ENCODE measurements around the gene CTCF.

Gene CTCF

DNA sequence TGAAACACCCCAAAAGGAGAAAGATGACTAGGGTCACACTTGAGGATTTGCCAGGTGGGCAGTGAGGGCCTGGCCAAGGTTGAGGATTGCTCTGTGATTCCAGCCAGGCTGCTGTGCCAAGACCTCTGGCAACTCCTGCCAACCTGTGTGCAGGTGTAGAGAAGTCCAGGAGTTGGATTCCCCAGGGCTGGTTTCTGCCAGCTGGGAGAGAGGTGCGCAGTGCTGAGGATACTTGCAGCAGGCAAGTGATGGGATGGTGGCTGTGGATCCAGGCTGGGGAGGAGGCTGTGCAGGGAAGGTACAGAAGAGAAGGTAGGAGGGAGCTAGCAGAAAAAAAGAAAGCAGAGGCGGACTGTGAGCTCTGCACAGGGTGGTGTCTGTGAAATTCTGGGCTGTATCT is 27.1 kb upstream of the CTCF start:
- no peak for DNase-seq (ENCODE audit: low read depth in 2 of 2)

- no peak for DNase-seq (ENCODE audit: low read depth in 2 of 2)
Measured at GRCh38 chr16:67537270-67537635, 25.1 kb upstream of the CTCF start.

DNA sequence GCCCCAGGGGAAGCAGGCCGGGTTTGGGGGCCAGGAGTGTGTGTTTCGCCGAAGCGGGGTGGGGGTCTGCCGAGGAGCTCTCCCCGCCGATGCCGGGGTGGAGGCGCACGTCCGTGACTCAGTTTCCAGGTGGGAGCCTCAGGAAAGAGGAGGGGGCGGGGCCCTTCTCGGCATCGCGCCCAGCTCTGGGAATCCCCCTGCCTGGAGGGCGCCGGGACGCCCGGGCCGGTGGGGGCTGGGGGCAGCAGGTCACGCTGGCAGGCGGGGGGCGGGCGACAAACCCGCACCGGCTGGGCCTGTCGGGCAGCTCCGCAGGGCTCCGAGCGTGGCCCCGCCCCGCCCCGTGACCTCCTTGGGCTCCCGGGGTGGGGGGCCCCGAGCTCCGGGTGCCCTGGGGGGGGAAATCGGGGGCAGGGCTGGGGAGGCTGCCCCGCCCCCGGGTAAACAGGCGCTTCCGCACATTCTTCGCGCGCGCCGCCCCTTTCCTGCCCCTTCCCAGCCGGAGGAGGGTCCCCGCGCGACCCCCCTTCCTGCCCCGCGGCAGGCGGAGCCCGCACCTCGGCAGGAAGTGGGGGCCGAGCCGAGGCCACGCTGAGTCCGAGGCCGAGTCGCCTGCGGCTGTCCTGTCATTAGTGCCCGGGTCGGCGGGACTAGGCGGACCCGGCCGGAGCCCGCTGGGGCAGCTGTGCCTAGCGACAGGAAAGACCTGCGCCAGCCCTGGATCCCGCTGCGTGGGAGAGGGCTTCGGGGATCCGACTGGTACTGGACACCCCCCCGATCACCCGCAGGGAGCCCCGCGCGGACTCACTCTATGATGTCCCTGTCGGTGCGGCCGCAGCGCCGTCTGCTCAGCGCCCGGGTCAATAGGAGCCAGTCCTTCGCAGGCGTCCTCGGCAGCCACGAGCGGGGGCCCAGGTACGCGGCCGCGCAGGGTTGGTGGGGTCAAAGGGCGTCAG is 24.4 kb upstream of the CTCF start:
- peak; percentile 33 to 47 for DNase-seq (ENCODE audit: low read depth in 2 of 2)

DNA sequence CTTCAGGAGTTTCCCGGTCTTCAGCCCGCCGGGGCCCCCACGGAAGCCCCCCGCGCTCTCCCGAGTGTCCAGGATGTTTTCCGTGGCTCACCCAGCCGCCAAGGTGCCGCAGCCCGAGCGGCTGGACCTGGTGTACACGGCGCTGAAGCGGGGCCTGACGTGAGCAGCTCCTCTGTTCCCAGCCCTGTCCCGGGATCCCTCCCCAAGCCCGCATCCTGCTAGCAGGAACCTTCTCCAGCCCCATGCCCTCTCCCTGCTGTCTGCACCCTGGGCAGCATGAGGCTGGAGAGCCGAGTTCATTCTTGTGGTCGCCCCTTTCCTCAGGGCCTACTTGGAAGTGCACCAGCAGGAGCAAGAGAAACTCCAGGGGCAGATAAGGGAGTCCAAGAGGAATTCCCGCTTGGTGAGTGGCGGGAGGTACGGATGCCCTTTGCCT is 23.6 kb upstream of the CTCF start:
- no peak for DNase-seq (ENCODE audit: low read depth in 2 of 2)

DNA sequence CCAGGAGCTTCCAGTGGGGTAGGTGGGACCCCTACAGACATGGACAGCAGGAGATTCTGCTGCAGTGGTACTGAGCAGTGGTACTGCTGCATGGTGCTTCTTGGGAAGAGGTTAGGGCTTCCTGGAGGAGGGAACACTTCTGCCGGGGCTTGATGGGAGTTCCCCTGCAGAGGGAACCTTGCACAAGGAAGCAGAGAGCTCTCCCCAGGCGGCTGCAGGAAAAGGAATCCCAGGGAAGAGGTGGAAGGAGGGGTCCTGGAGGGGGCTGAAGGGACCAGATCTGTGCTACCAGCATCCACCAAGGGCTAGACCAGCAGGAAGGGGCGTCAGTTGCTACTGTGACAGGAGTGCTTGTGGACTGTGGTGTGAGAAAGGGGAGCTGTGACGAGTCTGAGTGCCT is 23.1 kb upstream of the CTCF start:
- no peak for DNase-seq (ENCODE audit: low read depth in 2 of 2)

DNA sequence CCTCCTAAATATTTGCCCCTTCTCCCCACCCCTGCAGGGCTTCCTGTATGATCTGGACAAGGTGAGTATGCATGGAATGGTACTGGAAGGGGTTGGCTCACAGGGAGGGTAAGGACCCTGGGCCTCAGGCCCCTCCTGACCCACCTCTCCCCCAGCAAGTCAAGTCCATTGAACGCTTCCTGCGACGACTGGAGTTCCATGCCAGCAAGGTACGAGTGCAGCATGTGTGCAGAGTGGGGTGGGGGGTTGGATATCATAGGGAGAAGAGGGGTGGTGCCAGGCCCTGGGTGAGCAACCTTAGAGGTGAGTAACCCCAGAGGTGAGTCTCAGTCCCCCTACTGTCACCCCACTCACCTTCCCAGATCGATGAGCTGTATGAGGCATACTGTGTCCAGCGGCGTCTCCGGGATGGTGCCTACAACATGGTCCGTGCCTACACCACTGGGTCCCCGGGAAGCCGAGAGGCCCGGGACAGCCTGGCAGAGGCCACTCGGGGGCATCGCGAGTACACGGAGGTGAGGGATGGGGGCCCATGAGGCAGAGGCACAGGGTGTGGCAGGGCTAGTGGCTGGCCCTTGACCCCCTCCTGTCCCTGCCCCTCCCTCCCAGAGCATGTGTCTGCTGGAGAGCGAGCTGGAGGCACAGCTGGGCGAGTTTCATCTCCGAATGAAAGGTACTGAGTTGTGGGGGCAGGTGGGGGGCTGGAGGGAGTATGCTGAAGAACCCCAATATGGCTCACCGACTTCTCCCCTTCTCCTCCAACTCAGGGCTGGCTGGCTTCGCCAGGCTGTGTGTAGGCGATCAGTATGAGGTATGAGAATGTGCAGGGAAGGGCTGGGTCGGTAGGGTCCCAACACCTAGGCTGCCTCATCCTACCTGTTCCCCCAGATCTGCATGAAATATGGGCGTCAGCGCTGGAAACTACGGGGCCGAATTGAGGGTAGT is 22.4 kb upstream of the CTCF start:
- no peak for DNase-seq (ENCODE audit: low read depth in 2 of 2)

- no peak for DNase-seq (ENCODE audit: low read depth in 2 of 2)
Measured at GRCh38 chr16:67540756-67541155, 21.6 kb upstream of the CTCF start.

DNA sequence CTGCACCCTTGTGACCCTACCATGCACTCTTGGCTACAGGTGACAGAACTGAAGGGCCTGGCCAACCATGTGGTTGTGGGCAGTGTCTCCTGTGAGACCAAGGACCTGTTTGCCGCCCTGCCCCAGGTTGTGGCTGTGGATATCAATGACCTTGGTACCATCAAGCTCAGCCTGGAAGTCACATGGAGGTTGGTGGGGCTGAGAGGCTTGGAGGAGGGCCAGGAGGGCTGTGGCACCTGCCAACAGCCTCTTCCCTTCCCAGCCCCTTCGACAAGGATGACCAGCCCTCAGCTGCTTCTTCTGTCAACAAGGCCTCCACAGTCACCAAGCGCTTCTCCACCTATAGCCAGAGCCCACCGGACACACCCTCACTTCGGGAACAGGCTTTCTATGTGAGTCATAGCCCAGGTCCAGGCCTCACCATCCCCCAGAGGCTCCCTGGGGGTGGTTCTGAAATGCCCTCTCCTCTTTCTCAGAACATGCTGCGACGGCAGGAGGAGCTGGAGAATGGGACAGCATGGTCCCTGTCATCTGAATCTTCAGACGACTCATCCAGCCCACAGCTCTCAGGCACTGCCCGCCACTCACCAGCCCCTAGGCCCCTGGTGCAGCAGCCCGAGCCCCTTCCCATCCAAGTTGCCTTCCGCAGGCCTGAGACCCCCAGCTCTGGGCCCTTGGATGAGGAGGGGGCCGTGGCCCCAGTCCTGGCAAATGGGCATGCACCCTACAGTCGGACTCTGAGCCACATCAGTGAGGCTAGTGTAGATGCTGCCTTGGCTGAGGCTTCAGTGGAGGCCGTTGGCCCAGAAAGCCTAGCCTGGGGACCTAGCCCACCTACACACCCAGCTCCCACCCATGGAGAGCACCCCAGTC is 20.7 kb upstream of the CTCF start:
- no peak for DNase-seq (ENCODE audit: low read depth in 2 of 2)

GRCh38 chr16:67542464-67542863 is 19.9 kb upstream of the CTCF start:
- peak; percentile 35 to 59 for DNase-seq (ENCODE audit: low read depth in 2 of 2)

DNA sequence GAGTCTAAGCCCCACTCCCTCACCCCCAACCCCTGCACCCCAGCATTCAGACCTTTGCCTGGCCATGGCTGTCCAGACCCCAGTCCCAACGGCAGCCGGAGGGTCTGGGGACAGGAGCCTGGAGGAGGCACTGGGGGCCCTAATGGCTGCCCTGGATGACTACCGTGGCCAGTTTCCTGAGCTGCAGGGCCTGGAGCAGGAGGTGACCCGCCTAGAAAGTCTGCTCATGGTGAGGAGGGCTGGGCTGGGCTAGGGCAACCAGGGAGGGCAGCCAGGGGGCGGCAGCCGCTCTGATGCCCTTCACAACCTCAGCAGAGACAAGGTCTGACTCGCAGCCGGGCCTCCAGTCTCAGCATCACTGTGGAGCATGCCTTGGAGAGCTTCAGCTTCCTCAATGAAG is 19.3 kb upstream of the CTCF start:
- DNase-seq (ENCODE audit: low read depth in 2 of 2), result no peak

GRCh38 chr16:67543582-67543981 is 18.7 kb upstream of the CTCF start:
- no peak for DNase-seq (ENCODE audit: low read depth in 2 of 2)

DNA sequence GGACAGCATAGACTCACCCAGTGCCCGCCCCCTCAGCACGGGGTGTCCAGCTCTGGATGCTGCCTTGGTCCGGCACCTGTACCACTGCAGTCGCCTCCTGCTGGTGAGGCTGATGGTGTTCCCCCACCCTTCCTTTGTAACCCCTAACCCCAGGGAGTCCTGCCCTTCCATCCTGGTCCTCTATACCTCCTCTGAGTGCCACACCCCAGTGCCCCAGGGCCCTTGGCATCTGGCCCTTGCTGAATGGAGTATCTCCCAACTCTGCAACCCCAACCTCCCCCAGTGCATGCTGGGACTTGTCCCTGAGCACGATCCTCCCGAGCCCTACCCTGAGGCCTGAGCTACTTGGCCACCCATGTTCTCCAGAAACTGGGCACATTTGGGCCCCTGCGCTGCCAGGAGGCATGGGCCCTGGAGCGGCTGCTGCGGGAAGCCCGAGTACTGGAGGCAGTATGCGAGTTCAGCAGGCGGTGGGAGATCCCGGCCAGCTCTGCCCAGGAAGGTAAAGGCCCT is 17.9 kb upstream of the CTCF start:
- DNase-seq (ENCODE audit: low read depth in 2 of 2), result no peak

DNA sequence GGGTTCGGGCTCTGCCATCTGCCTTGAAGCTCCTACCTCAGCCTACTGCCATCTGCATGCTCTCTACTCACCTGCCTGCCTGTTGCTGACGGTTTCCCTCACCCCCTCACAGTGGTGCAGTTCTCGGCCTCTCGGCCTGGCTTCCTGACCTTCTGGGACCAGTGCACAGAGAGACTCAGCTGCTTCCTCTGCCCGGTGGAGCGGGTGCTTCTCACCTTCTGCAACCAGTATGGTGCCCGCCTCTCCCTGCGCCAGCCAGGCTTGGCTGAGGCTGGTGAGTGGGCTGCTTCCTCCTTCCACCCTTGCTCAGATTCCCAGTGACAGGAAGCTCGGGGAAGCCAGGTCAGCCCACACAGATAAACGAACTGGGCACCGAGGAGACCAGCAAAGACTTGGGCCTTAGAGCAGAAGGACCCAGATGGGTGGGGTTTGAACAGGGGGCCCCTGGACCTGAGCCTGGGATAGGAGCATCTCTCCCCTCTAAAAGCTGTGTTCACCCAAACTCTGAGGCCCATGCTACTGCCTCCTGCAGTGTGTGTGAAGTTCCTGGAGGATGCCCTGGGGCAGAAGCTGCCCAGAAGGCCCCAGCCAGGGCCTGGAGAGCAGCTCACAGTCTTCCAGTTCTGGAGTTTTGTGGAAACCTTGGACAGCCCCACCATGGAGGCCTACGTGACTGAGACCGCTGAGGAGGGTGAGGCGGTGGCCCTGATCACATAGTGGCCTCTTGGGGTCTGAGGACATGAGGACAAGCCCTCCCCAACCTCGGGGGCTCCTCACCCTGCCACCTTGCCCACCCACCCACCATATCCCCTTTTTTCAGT is 17.3 kb upstream of the CTCF start:
- no peak for DNase-seq (ENCODE audit: low read depth in 2 of 2)

- no peak for DNase-seq (ENCODE audit: low read depth in 2 of 2)
Measured at GRCh38 chr16:67545665-67546024, 16.7 kb upstream of the CTCF start.

DNA sequence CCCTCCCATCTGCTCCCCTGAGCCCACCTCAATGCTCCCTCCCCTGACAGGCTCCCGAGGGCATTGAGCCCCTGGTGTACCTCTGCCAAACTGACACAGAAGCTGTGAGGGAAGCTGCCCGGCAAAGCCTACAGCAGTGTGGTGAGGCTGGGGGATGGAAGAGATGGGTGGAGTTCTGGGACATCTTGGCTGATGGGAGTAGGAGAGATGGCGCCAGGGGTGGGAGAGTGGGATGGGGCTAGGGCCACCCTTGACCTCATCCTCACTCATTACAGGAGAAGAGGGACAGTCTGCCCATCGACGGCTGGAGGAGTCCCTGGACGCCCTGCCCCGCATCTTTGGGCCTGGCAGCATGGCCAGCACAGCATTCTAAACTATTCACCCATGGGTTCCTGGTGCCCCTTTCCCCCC is 16.2 kb upstream of the CTCF start:
- DNase-seq (ENCODE audit: low read depth in 2 of 2), result no peak

DNA sequence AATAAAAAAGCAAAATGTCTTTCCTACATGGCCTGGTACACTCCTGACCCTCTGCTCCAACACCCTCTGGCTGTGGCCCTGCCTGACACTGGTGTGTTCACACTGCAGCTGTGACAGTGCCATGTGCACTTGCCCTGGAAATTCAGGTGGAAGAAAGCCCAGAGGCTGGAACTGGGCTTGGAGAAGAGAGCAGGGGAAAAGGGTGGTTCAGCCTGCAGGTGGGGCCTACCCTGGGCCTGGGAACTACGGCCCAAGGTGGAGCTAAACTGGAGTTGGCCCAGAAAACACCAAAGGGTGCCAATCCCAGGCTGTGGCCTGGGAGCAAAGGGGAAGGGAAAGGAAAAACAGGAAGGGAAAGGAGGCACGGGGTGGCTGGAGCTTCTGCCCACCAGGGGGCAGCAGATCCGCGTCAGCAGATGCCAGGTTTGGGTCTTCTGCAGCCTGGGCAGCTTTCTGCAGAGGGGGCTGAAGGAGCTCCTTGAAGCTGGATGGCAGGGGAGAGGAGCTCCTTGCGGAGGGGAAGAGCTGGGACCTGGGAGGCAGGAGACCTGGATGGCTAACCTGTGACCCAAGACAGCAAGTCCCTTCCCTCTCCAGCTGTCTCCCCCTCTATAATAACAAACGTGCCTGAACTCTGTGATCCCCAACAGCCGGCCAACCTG is 15.4 kb upstream of the CTCF start:
- DNase-seq (ENCODE audit: low read depth in 2 of 2), result peak; percentile 45

GRCh38 chr16:67547423-67548264 is 14.7 kb upstream of the CTCF start:
- DNase-seq (ENCODE audit: low read depth in 2 of 2), result no peak

GRCh38 chr16:67548265-67549126 is 13.8 kb upstream of the CTCF start:
- DNase-seq (ENCODE audit: low read depth in 2 of 2), result no peak

Data from stimulated activated CD8-positive, alpha-beta memory T cell treated with anti-CD3 and anti-CD28 coated beads, Interleukin-15, amount 100 ng/mL, for 4 hours (primary cell).